Transverse colon (tissue), 4 donors: ENCODE results near the gene SULT1B1. TPM values are rescaled to one million over a fixed set of nuclear protein-coding genes. Genes with fewer than 3 reads are reported as not detected.
"Not testable (repeated sequence)": the region's sequence is repeated elsewhere in the genome, so short reads cannot be mapped to it uniquely, and the experiment has no call there.

Experiments
- DNase-seq: peaks from one replicate; pipeline ENCODE4 v3.0.0-alpha.2; 2019
- H3K27ac ChIP-seq, 4 donors: fragments of 200-600 bp; sonication (generic); 2 replicates each; pipeline ENCODE4 v1.5.1; 2016 to 2018; ENCODE audit warnings: inconsistent platforms in 4 of 4
- H3K27me3 ChIP-seq: fragments of 200-600 bp; sonication (generic); 2 replicates; pipeline ENCODE4 v1.5.1; 2017; ENCODE audit warnings: inconsistent platforms
- H3K36me3 ChIP-seq, 4 donors: fragments of 200-600 bp; sonication (generic); 2 replicates each; pipeline ENCODE4 v1.5.1; 2017 to 2019; ENCODE audit warnings: inconsistent platforms in 4 of 4
- H3K4me1 ChIP-seq, 4 donors: fragments of 200-600 bp; sonication (generic); 2 replicates each; pipeline ENCODE4 v1.5.1; 2017 to 2020; ENCODE audit warnings: inconsistent platforms in 4 of 4
- H3K4me3 ChIP-seq, 4 donors: fragments of 200-600 bp; sonication (generic); 1 replicate in 1 of 4; 2 replicates in 3 of 4; pipeline versions ENCODE4 v1.5.1 to v1.6.1; 2017 to 2019; ENCODE audit warnings: inconsistent platforms in 4 of 4
- H3K9me3 ChIP-seq, 2 donors: fragments of 200-600 bp; sonication (generic); 2 replicates each; pipeline ENCODE4 v1.5.1; 2017 to 2019; ENCODE audit warnings: inconsistent platforms in 2 of 2
- CTCF ChIP-seq, 5 experiments: fragments of 200-600 bp in 3 of 5; fragments of 450-650 bp in 2 of 5; sonication (generic) in 3 of 5; IDR thresholded peaks; 1 replicate in 2 of 5; 2 replicates in 3 of 5; pipeline ENCODE4 v1.5.1; 2016 to 2017; ENCODE audit warnings: antibody characterized with exemption in 5 of 5, inconsistent platforms in 3 of 5, mild to moderate bottlenecking in 2 of 5, moderate library complexity in 1 of 5
- EP300 ChIP-seq: sonication (generic); formaldehyde crosslinking; IDR thresholded peaks from one replicate; pipeline ENCODE4 v1.6.1; 2017; ENCODE audit warnings: antibody characterized with exemption, low read depth
- POLR2A ChIP-seq: fragments of 450-650 bp; IDR thresholded peaks from one replicate; pipeline ENCODE4 v1.6.1; 2016; ENCODE audit warnings: antibody characterized with exemption, mild to moderate bottlenecking, moderate library complexity
- POLR2AphosphoS5 ChIP-seq, 3 donors: sonication (generic); formaldehyde crosslinking; IDR thresholded peaks; one replicate each; pipeline ENCODE4 v1.6.1; 2016; ENCODE audit warnings: antibody characterized with exemption in 3 of 3
- WGBS, 2 donors: methylation state at CpG; one replicate each; pipeline ENCODE4 v1.1.5; 2018; ENCODE audit warnings: low coverage in 1 of 2; 5-methylcytosine and 5-hydroxymethylcytosine counted together
- in situ Hi-C, 4 donors: fragments of 200-750 bp; cut with MboI; loops; one replicate each; pipeline versions ENCODE4 v1.15.0 to v1.15.1; 2017; ENCODE audit warnings: low sequenced_read_pairs in 3 of 4, low pct_ligation_motif_present in 1 of 4, low pct_unique_long_range_greater_than_20kb in 1 of 4
- intact Hi-C: fragments of 100-400 bp; cut with DNase I; formaldehyde crosslinking; loops from one replicate; pipeline ENCODE4 v1.15.1; 2023; ENCODE audit warnings: low total_unique reads
- total RNA-seq, 4 donors: library from RNA; depleted of rRNA; stranded (reverse); fragments of >200 nt; gene quantifications; one replicate each; pipeline ENCODE4 v1.1.0, GENCODE V29; 2016

Gene SULT1B1
- total RNA-seq, 4 donors from 2014 or later: 105 to 212 (median 147) TPM

- Histone ChIP-seq H3K9me3 (no peaks in the 10 kb centered on the region), H3K4me1 (peaks cover 0 to 9% (median 0%) of the 10 kb centered on the region in 4 donors), H3K27me3 (no peaks in the 10 kb centered on the region), H3K36me3 (no peaks in the 10 kb centered on the region), H3K27ac (no peak overlapping the region), H3K4me3 (no peak overlapping the region)
- 86 to 89% methylated on average over 1 of the region's 1 CpG for WGBS, 2 donors
- no peak for TF ChIP-seq POLR2A
- no peak for TF ChIP-seq CTCF (IDR thresholded peaks at IDR 0.05)
- no peak for TF ChIP-seq EP300
- DNase-seq: no peak
- in situ Hi-C loops (no loop called here), intact Hi-C loops (no loop called here)
These were observed 19.7 kb upstream of the SULT1B1 start for GRCh38 chr4:69780141-69780540.

GRCh38 chr4:69776696-69777095, 16.3 kb upstream of the SULT1B1 start:
- WGBS, 2 donors: 43 to 63% methylated on average over 2 to 3 of the region's 3 CpGs
- H3K4me1 ChIP-seq: peaks cover 0 to 32% (median 5%) of the 10 kb centered on the region in 4 donors
- TF ChIP-seq EP300: no peak
- TF ChIP-seq POLR2AphosphoS5 (IDR thresholded peaks at IDR 0.05): no peak
- TF ChIP-seq CTCF (IDR thresholded peaks at IDR 0.05): no peak
- TF ChIP-seq POLR2A: no peak
- no peak overlapping the region for H3K4me3 ChIP-seq
- H3K9me3 ChIP-seq: no peaks in the 10 kb centered on the region
- intact Hi-C loops: no loop called here
- H3K27me3 ChIP-seq: no peaks in the 10 kb centered on the region
- no peaks in the 10 kb centered on the region for H3K36me3 ChIP-seq
- DNase-seq: no peak
- in situ Hi-C loops: no loop called here
- peak overlapping the region in 2 of 4 donors; percentile 80 for H3K27ac ChIP-seq

- peaks cover 0 to 35% (median 5%) of the 10 kb centered on the region in 4 donors for H3K4me1 ChIP-seq
- no peaks in the 10 kb centered on the region for H3K27me3 ChIP-seq
- H3K9me3 ChIP-seq: no peaks in the 10 kb centered on the region
- DNase-seq: no peak
- in situ Hi-C loops (no loop called here), intact Hi-C loops (no loop called here)
- peak; percentile 14 for TF ChIP-seq POLR2A
- TF ChIP-seq POLR2AphosphoS5 (IDR thresholded peaks at IDR 0.05): peak in 1 of 3 donors; percentile 45
- TF ChIP-seq CTCF (IDR thresholded peaks at IDR 0.05): no peak
- 51 to 57% methylated on average over 1 to 2 of the region's 2 CpGs for WGBS, 2 donors
- no peaks in the 10 kb centered on the region for H3K36me3 ChIP-seq
- H3K27ac ChIP-seq: peak overlapping the region; percentile 73 to 80 (median 77)
- H3K4me3 ChIP-seq: peak overlapping the region in 1 of 4 donors; percentile 16
These were observed 15.0 kb upstream of the SULT1B1 start for GRCh38 chr4:69775321-69775867.

GRCh38 chr4:69773484-69773883, 13.1 kb upstream of the SULT1B1 start:
- no peaks in the 10 kb centered on the region for H3K27me3 ChIP-seq
- H3K4me3 ChIP-seq: no peak overlapping the region
- 38% methylated on average over 3 of the region's 3 CpGs; no CpG with 5 or more reads in 1 of the 2 donors for WGBS, 2 donors
- in situ Hi-C loops: no loop called here
- peak overlapping the region; percentile 73 to 80 (median 77) for H3K27ac ChIP-seq
- TF ChIP-seq EP300: no peak
- no peak for TF ChIP-seq POLR2A
- TF ChIP-seq CTCF (IDR thresholded peaks at IDR 0.05): no peak
- no peak for TF ChIP-seq POLR2AphosphoS5 (IDR thresholded peaks at IDR 0.05)
- H3K9me3 ChIP-seq: no peaks in the 10 kb centered on the region
- H3K36me3 ChIP-seq: no peaks in the 10 kb centered on the region
- DNase-seq: no peak
- intact Hi-C loops: no loop called here
- H3K4me1 ChIP-seq: peaks cover 0 to 35% (median 5%) of the 10 kb centered on the region in 4 donors

- H3K4me3 ChIP-seq, intact Hi-C loops, in situ Hi-C loops, H3K36me3 ChIP-seq, H3K9me3 ChIP-seq, H3K27ac ChIP-seq, H3K27me3 ChIP-seq, DNase-seq: not testable (repeated sequence)
- 40 to 42% methylated on average over 3 of the region's 3 CpGs for WGBS, 2 donors
- peaks cover 0 to 21% (median 9%) of the 10 kb centered on the region in 4 donors for H3K4me1 ChIP-seq
These were observed 8.1 kb upstream of the SULT1B1 start for GRCh38 chr4:69768554-69768953.
